Naive thymus-derived CD4-positive, alpha-beta T cell (primary cell): ENCODE measurements around the gene GGNBP2. TPM values are rescaled to one million over a fixed set of nuclear protein-coding genes. Genes with fewer than 3 reads are reported as not detected.

Experiments
- ATAC-seq: fragments of 150-1000 bp; cut with Tn5 transposase; 2 replicates; pipeline ENCODE4 v1.10.0; 2021; ENCODE audit warnings: mild to moderate bottlenecking, moderate library complexity
- CTCF ChIA-PET: fragments of 350-600 bp; sonication (Branson Sonifier 250); formaldehyde crosslinking; loops from one replicate; lab custom pipeline; 2021; ENCODE audit warnings: antibody characterized with exemption; lab: Charles Lee
- POLR2A ChIA-PET: fragments of 350-600 bp; sonication (Branson Sonifier 250); formaldehyde crosslinking; loops from one replicate; lab custom pipeline; 2021; ENCODE audit warnings: antibody characterized with exemption, inconsistent platforms; lab: Charles Lee
- DNase-seq, 9 donors: peaks; one replicate each; pipeline versions ENCODE4 v3.0.0 to v3.0.0-alpha.2; 2020 to 2022; ENCODE audit warnings: mixed read lengths in 1 of 9
- H3K27ac ChIP-seq: one replicate; pipeline ENCODE4 v1.7.0; 2013; ENCODE audit warnings: mild to moderate bottlenecking, low read depth, low read length, moderate library complexity
- H3K27me3 ChIP-seq, 2 donors: one replicate each; pipeline ENCODE4 v1.7.0; 2013; ENCODE audit warnings: low read length in 2 of 2, mild to moderate bottlenecking in 2 of 2, moderate library complexity in 2 of 2; ENCODE audit not compliant: control insufficient read depth in 2 of 2, insufficient read depth in 2 of 2
- H3K36me3 ChIP-seq, 3 experiments: 1 replicate in 2 of 3; 2 replicates in 1 of 3; pipeline ENCODE4 v1.7.0; 2013; ENCODE audit warnings: low read length in 3 of 3, mild to moderate bottlenecking in 3 of 3, moderate library complexity in 1 of 3; ENCODE audit not compliant: insufficient read depth in 3 of 3, control insufficient read depth in 2 of 3
- H3K4me1 ChIP-seq, 2 donors: one replicate each; pipeline ENCODE4 v1.7.0; 2013; ENCODE audit warnings: low read length in 2 of 2, mild to moderate bottlenecking in 2 of 2, moderate library complexity in 1 of 2; ENCODE audit not compliant: control insufficient read depth in 2 of 2, insufficient read depth in 2 of 2
- H3K4me3 ChIP-seq: 2 replicates; pipeline ENCODE4 v1.7.0; 2013; ENCODE audit warnings: mild to moderate bottlenecking, low read length
- H3K9me3 ChIP-seq, 3 experiments: 1 replicate in 2 of 3; 2 replicates in 1 of 3; pipeline ENCODE4 v1.7.0; 2013; ENCODE audit warnings: low read length in 3 of 3; ENCODE audit not compliant: control insufficient read depth in 2 of 3
- H3K27ac Mint-ChIP-seq, 9 donors: one replicate each; pipeline ENCODE4 v1.8.0; 2020 to 2022; ENCODE audit warnings: mixed read lengths in 9 of 9, mild to moderate bottlenecking in 8 of 9, moderate library complexity in 5 of 9, inconsistent platforms in 2 of 9
- H3K27me3 Mint-ChIP-seq, 5 donors: one replicate each; pipeline ENCODE4 v1.8.0; 2021 to 2022; ENCODE audit warnings: mixed read lengths in 5 of 5, mild to moderate bottlenecking in 1 of 5
- H3K36me3 Mint-ChIP-seq, 5 donors: one replicate each; pipeline ENCODE4 v1.8.0; 2020 to 2022; ENCODE audit warnings: mixed read lengths in 5 of 5, mild to moderate bottlenecking in 3 of 5, inconsistent platforms in 1 of 5
- H3K4me1 Mint-ChIP-seq, 7 donors: one replicate each; pipeline ENCODE4 v1.8.0; 2020 to 2022; ENCODE audit warnings: mixed read lengths in 7 of 7, mild to moderate bottlenecking in 3 of 7, inconsistent platforms in 1 of 7
- H3K4me3 Mint-ChIP-seq, 10 donors: one replicate each; pipeline ENCODE4 v1.8.0; 2020 to 2022; ENCODE audit warnings: mild to moderate bottlenecking in 10 of 10, mixed read lengths in 10 of 10, moderate library complexity in 6 of 10, inconsistent platforms in 2 of 10
- H3K9me3 Mint-ChIP-seq, 11 donors: one replicate each; pipeline ENCODE4 v1.8.0; 2020 to 2022; ENCODE audit warnings: mixed read lengths in 11 of 11, mild to moderate bottlenecking in 4 of 11, inconsistent platforms in 1 of 11, moderate library complexity in 1 of 11
- intact Hi-C, 2 donors: fragments of 100-400 bp; cut with micrococcal nuclease; formaldehyde crosslinking; loops; one replicate each; pipeline ENCODE4 v1.15.1; 2023
- polyA plus RNA-seq, 2 donors: library from polyadenylated mRNA; unstranded; fragments of 300-500 nt; fragmentation: Illumina TruSeq; gene quantifications; one replicate each; pipeline ENCODE4 v1.2.3, GENCODE V29; 2021
- total RNA-seq, 6 experiments: library from RNA in 5 of 6; stranded (reverse) in 5 of 6; gene quantifications; 1 replicate in 5 of 6; 2 replicates in 1 of 6; pipeline ENCODE4 v1.2.3 and lab custom pipeline; 2021 to 2026

The GGNBP2 gene
- total and polyA plus RNA-seq, 7 experiments from 2014 or later: 60.4 to 173 (median 138) TPM

GRCh38 chr17:36525888-36526287 is 18.8 kb upstream of the GGNBP2 start:
- H3K27ac Mint-ChIP-seq: no peak overlapping the region
- ChIA-PET CTCF (interaction anchor here (0.5 kb wide), 1 partner anchor 217 kb away, joined by 4 read pairs; no protein-coding TSS in a partner anchor), POLR2A (no interaction called here)
- Histone ChIP-seq H3K27me3 (no peaks in the 10 kb centered on the region), H3K27ac (no peak overlapping the region), H3K4me3 (no peak overlapping the region), H3K9me3 (no peaks in the 10 kb centered on the region), H3K36me3 (peaks cover 0 to 36% (median 0%) of the 10 kb centered on the region in 3 experiments), H3K4me1 (no peaks in the 10 kb centered on the region)
- H3K4me3 Mint-ChIP-seq: no peak overlapping the region
- peaks cover 13 to 35% (median 19%) of the 10 kb centered on the region in 5 donors for H3K36me3 Mint-ChIP-seq
- ATAC-seq (no peak), DNase-seq (no peak)
- intact Hi-C loops: no loop called here
- no peaks in the 10 kb centered on the region for H3K9me3 Mint-ChIP-seq
- H3K27me3 Mint-ChIP-seq: no peaks in the 10 kb centered on the region
- H3K4me1 Mint-ChIP-seq: peaks cover 0 to 17% (median 4%) of the 10 kb centered on the region in 7 donors

- Mint-ChIP-seq H3K4me1 (peaks cover 0 to 29% (median 4%) of the 10 kb centered on the region in 7 donors), H3K27me3 (no peaks in the 10 kb centered on the region), H3K36me3 (peaks cover 13 to 39% (median 22%) of the 10 kb centered on the region in 5 donors), H3K27ac (peak overlapping the region in 1 of 9 donors; percentile 65), H3K9me3 (no peaks in the 10 kb centered on the region), H3K4me3 (no peak overlapping the region)
- no peaks in the 10 kb centered on the region for H3K9me3 ChIP-seq
- ChIA-PET POLR2A (no interaction called here), CTCF (no interaction called here)
- no peaks in the 10 kb centered on the region for H3K4me1 ChIP-seq
- intact Hi-C loops: no loop called here
- ATAC-seq (no peak), DNase-seq (no peak)
- no peaks in the 10 kb centered on the region for H3K27me3 ChIP-seq
- no peak overlapping the region for H3K27ac ChIP-seq
- peaks cover 0 to 41% (median 0%) of the 10 kb centered on the region in 3 experiments for H3K36me3 ChIP-seq
- no peak overlapping the region for H3K4me3 ChIP-seq
Observed at GRCh38 chr17:36527621-36528250, 17.0 kb upstream of the GGNBP2 start.

- intact Hi-C loops: no loop called here
- ChIA-PET POLR2A (interaction anchor here (1.3 kb wide), 1 partner anchor 16 kb away, joined by 11 read pairs; the partner anchor contains the start of gene GGNBP2), CTCF (no interaction called here)
- H3K27ac Mint-ChIP-seq: no peak overlapping the region
- no peaks in the 10 kb centered on the region for H3K9me3 ChIP-seq
- no peak overlapping the region for H3K4me3 Mint-ChIP-seq
- H3K27me3 Mint-ChIP-seq: no peaks in the 10 kb centered on the region
- H3K4me3 ChIP-seq: no peak overlapping the region
- no peaks in the 10 kb centered on the region for H3K9me3 Mint-ChIP-seq
- H3K36me3 Mint-ChIP-seq: peaks cover 13 to 40% (median 19%) of the 10 kb centered on the region in 5 donors
- H3K27ac ChIP-seq: no peak overlapping the region
- no peak for ATAC-seq
- peaks cover 0 to 43% (median 0%) of the 10 kb centered on the region in 3 experiments for H3K36me3 ChIP-seq
- no peaks in the 10 kb centered on the region for H3K4me1 ChIP-seq
- no peak for DNase-seq
- H3K4me1 Mint-ChIP-seq: peaks cover 4 to 40% (median 8%) of the 10 kb centered on the region in 7 donors
- H3K27me3 ChIP-seq: no peaks in the 10 kb centered on the region
Observed at GRCh38 chr17:36529121-36529520, 15.6 kb upstream of the GGNBP2 start.

GRCh38 chr17:36532435-36532975 is 12.2 kb upstream of the GGNBP2 start:
- H3K4me3 Mint-ChIP-seq: peak overlapping the region in 4 of 10 donors; percentile 26 to 99 (median 32)
- ATAC-seq: no peak
- DNase-seq: no peak
- H3K9me3 Mint-ChIP-seq: peaks cover 0 to 3% (median 0%) of the 10 kb centered on the region in 11 donors
- Histone ChIP-seq H3K4me1 (peaks cover 6% of the 10 kb centered on the region in 2 donors), H3K9me3 (no peaks in the 10 kb centered on the region), H3K4me3 (no peak overlapping the region), H3K27ac (no peak overlapping the region), H3K36me3 (peaks cover 0 to 24% (median 0%) of the 10 kb centered on the region in 3 experiments), H3K27me3 (no peaks in the 10 kb centered on the region)
- H3K4me1 Mint-ChIP-seq: peaks cover 5 to 38% (median 12%) of the 10 kb centered on the region in 7 donors
- H3K36me3 Mint-ChIP-seq: peaks cover 0 to 22% (median 5%) of the 10 kb centered on the region in 5 donors
- peak overlapping the region in 3 of 9 donors; percentile 36 to 67 (median 59) for H3K27ac Mint-ChIP-seq
- intact Hi-C loops: loop anchor here in 1 of 2 donors (5.0 kb wide), 1 partner anchor 190 kb away; no protein-coding TSS in a partner anchor
- ChIA-PET CTCF (no interaction called here), POLR2A (interaction anchor here (6.5 kb wide), 1 partner anchor 12 kb away, joined by 130 read pairs; the partner anchor contains the start of gene GGNBP2)
- no peaks in the 10 kb centered on the region for H3K27me3 Mint-ChIP-seq

GRCh38 chr17:36533935-36534839 is 10.5 kb upstream of the GGNBP2 start:
- Histone ChIP-seq H3K27me3 (no peaks in the 10 kb centered on the region), H3K27ac (peak overlapping the region; percentile 97), H3K36me3 (peaks cover 0 to 18% (median 0%) of the 10 kb centered on the region in 3 experiments), H3K4me1 (peaks cover 6% of the 10 kb centered on the region in 2 donors), H3K4me3 (peak overlapping the region; percentile 100), H3K9me3 (no peaks in the 10 kb centered on the region)
- DNase-seq (peak in 7 of 9 donors; percentile 33 to 62 (median 54)), ATAC-seq (peak; percentile 50)
- peaks cover 0 to 3% (median 0%) of the 10 kb centered on the region in 11 donors for H3K9me3 Mint-ChIP-seq
- peak overlapping the region; percentile 94 to 99 (median 97) for H3K27ac Mint-ChIP-seq
- ChIA-PET CTCF (interaction anchor here (0.6 to 2.4 kb wide), 5 partner anchors 9 to 967 kb away, joined by 3 to 6 read pairs (median 3); no protein-coding TSS in a partner anchor), POLR2A (interaction anchor here (0.6 to 6.5 kb wide), 11 partner anchors 10 to 1368 kb away, joined by 3 to 130 read pairs (median 4); partner anchors contain the start of genes GGNBP2, MRM1 and ZNHIT3)
- peaks cover 5 to 40% (median 12%) of the 10 kb centered on the region in 7 donors for H3K4me1 Mint-ChIP-seq
- H3K4me3 Mint-ChIP-seq: peak overlapping the region; percentile 93 to 100 (median 98)
- no peaks in the 10 kb centered on the region for H3K27me3 Mint-ChIP-seq
- intact Hi-C loops: loop anchor here (1.0 to 5.0 kb wide), 5 partner anchors 17 to 188 kb away; partner anchors contain the start of genes ZNHIT3 (in 2 of the 2), DHRS11 (in 1 of the 2) and MRM1 (in 1 of the 2)
- H3K36me3 Mint-ChIP-seq: peaks cover 0 to 21% (median 8%) of the 10 kb centered on the region in 5 donors
